H1 (cell line): Measurements from ENCODE around the gene TSKS. TPM values are rescaled to one million over a fixed set of nuclear protein-coding genes. Genes with fewer than 3 reads are reported as not detected.

Source experiments
- CTCF ChIA-PET: fragments of 300-600 bp; sonication (Branson Sonifier 250); formaldehyde crosslinking; loops from one replicate; lab custom pipeline; 2021; ENCODE audit not compliant: partially characterized antibody; lab: Charles Lee
- POLR2A ChIA-PET: fragments of 300-600 bp; sonication (Branson Sonifier 250); formaldehyde crosslinking; loops from one replicate; lab custom pipeline; 2021; ENCODE audit warnings: inconsistent platforms; ENCODE audit not compliant: partially characterized antibody; lab: Charles Lee
- DNase-seq, 2 experiments: peaks; one replicate each; pipeline versions ENCODE4 v3.0.0 to v3.0.0-alpha.2; 2010 to 2022; ENCODE audit warnings: low spot score in 2 of 2, low read depth in 1 of 2, mixed read lengths in 1 of 2
- FAIRE-seq: peaks from 2 replicates; lab custom pipeline; 2011; peaks lifted over from hg19 to GRCh38; lab: Jason Lieb, UNC
- H2AFZ ChIP-seq: 2 replicates; pipeline ENCODE4 v1.8.1; 2012; ENCODE audit warnings: low read length, inconsistent platforms
- H2AK5ac ChIP-seq: 2 replicates; pipeline ENCODE4 v1.6.1; 2013; ENCODE audit warnings: low read depth, low read length
- H2BK120ac ChIP-seq: replicated peaks from 2 replicates; pipeline ENCODE3; 2013; ENCODE audit warnings: low read depth, low read length, inconsistent platforms
- H2BK12ac ChIP-seq: 2 replicates; pipeline ENCODE4 v1.6.1; 2013; ENCODE audit warnings: low read depth, low read length
- H2BK15ac ChIP-seq: 2 replicates; pipeline ENCODE4 v1.6.1; 2013; ENCODE audit warnings: low read length
- H2BK20ac ChIP-seq: 2 replicates; pipeline ENCODE4 v1.6.1; 2013; ENCODE audit warnings: low read length
- H2BK5ac ChIP-seq: 2 replicates; pipeline ENCODE4 v1.6.1; 2013; ENCODE audit warnings: low read depth, low read length
- H3K14ac ChIP-seq: 2 replicates; pipeline ENCODE4 v1.6.1; 2013; ENCODE audit warnings: inconsistent platforms; ENCODE audit not compliant: insufficient read length
- H3K18ac ChIP-seq: 2 replicates; pipeline ENCODE4 v1.6.1; 2013; ENCODE audit warnings: low read length; ENCODE audit errors: extremely low read depth
- H3K23ac ChIP-seq: 2 replicates; pipeline ENCODE4 v1.6.1; 2013; ENCODE audit warnings: inconsistent platforms; ENCODE audit not compliant: insufficient read length
- H3K23me2 ChIP-seq: 2 replicates; pipeline ENCODE4 v1.6.1; 2013; ENCODE audit warnings: low read depth, low read length
- H3K27ac ChIP-seq: 2 replicates; pipeline ENCODE4 v1.6.1; 2011; ENCODE audit warnings: low read depth, low read length, inconsistent platforms
- H3K27me3 ChIP-seq, 4 experiments: replicated peaks in 1 of 4; 1 replicate in 1 of 4; 2 replicates in 3 of 4; pipeline versions ENCODE4 v1.6.1 to v1.8.1; 2011 to 2013; ENCODE audit warnings: low read length in 3 of 4, mild to moderate bottlenecking in 3 of 4, inconsistent platforms in 2 of 4, mixed read lengths in 2 of 4, moderate library complexity in 1 of 4; ENCODE audit not compliant: control insufficient read depth in 3 of 4, insufficient read depth in 3 of 4; ENCODE audit errors: extremely low read depth in 1 of 4
- H3K36me3 ChIP-seq, 4 experiments: 2 replicates each; pipeline versions ENCODE4 v1.6.1 to v1.8.1; 2011 to 2013; ENCODE audit warnings: mild to moderate bottlenecking in 4 of 4, low read length in 3 of 4, moderate library complexity in 2 of 4, control low read depth in 1 of 4, inconsistent platforms in 1 of 4; ENCODE audit not compliant: insufficient read depth in 4 of 4, control insufficient read depth in 2 of 4
- H3K4ac ChIP-seq: replicated peaks from 2 replicates; pipeline ENCODE3; 2013; ENCODE audit warnings: low read length, low read depth, mixed read lengths, inconsistent platforms; ENCODE audit not compliant: insufficient read length
- H3K4me1 ChIP-seq, 4 experiments: replicated peaks in 1 of 4; 1 replicate in 1 of 4; 2 replicates in 3 of 4; pipeline versions ENCODE4 v1.6.1 to v1.8.1; 2011 to 2013; ENCODE audit warnings: low read length in 3 of 4, inconsistent platforms in 2 of 4, mixed read lengths in 1 of 4; ENCODE audit not compliant: insufficient read depth in 4 of 4, control insufficient read depth in 3 of 4
- H3K4me2 ChIP-seq, 2 experiments: 2 replicates each; pipeline versions ENCODE4 v1.6.1 to v1.8.1; 2011 to 2013; ENCODE audit warnings: low read depth in 2 of 2, low read length in 2 of 2, control low read depth in 1 of 2, inconsistent platforms in 1 of 2, mild to moderate bottlenecking in 1 of 2; ENCODE audit not compliant: insufficient read depth in 1 of 2
- H3K4me3 ChIP-seq, 4 experiments: fragments of 200-600, 300-600 bp in 1 of 4; sonication (generic), shearing (Covaris generic), sonication (Bioruptor Twin) in 1 of 4; 2 replicates each; pipeline versions ENCODE4 v1.5.1 to v1.8.1; 2011 to 2016; ENCODE audit warnings: low read length in 4 of 4, low read depth in 3 of 4, control low read depth in 2 of 4, inconsistent platforms in 2 of 4, mild to moderate bottlenecking in 2 of 4, mixed read lengths in 1 of 4, moderate library complexity in 1 of 4; ENCODE audit not compliant: insufficient read depth in 2 of 4; ENCODE audit errors: extremely low read depth in 1 of 4
- H3K56ac ChIP-seq: replicated peaks from 2 replicates; pipeline ENCODE3; 2013; ENCODE audit warnings: low read depth, mild to moderate bottlenecking, mixed read lengths, low read length, inconsistent platforms; ENCODE audit not compliant: insufficient read length
- H3K79me1 ChIP-seq: 2 replicates; pipeline ENCODE4 v1.6.1; 2013; ENCODE audit warnings: low read depth, low read length, control low read depth
- H3K79me2 ChIP-seq, 2 experiments: 2 replicates each; pipeline versions ENCODE4 v1.6.1 to v1.8.1; 2012 to 2013; ENCODE audit warnings: low read length in 2 of 2, mild to moderate bottlenecking in 2 of 2, inconsistent platforms in 1 of 2; ENCODE audit not compliant: insufficient read depth in 2 of 2, control insufficient read depth in 1 of 2
- H3K9ac ChIP-seq, 4 experiments: replicated peaks in 1 of 4; 1 replicate in 1 of 4; 2 replicates in 3 of 4; pipeline versions ENCODE4 v1.6.1 to v1.8.1; 2011 to 2013; ENCODE audit warnings: low read depth in 3 of 4, low read length in 3 of 4, control low read depth in 2 of 4, mild to moderate bottlenecking in 2 of 4, moderate library complexity in 2 of 4, inconsistent platforms in 1 of 4; ENCODE audit errors: extremely low read depth in 1 of 4
- H3K9me3 ChIP-seq, 2 experiments: 2 replicates each; pipeline versions ENCODE4 v1.6.1 to v1.8.1; 2012 to 2013; ENCODE audit warnings: mild to moderate bottlenecking in 2 of 2, moderate library complexity in 2 of 2, control low read depth in 1 of 2, inconsistent platforms in 1 of 2, low read depth in 1 of 2, low read length in 1 of 2, mixed read lengths in 1 of 2; ENCODE audit not compliant: insufficient read depth in 2 of 2
- H4K20me1 ChIP-seq, 2 experiments: replicated peaks in 1 of 2; 2 replicates each; pipeline versions ENCODE3 to v1.8.1; 2011 to 2013; ENCODE audit warnings: inconsistent platforms in 2 of 2, low read length in 2 of 2, mild to moderate bottlenecking in 1 of 2; ENCODE audit not compliant: insufficient read depth in 2 of 2, control insufficient read depth in 1 of 2
- H4K5ac ChIP-seq: 2 replicates; pipeline ENCODE4 v1.6.1; 2013; ENCODE audit warnings: low read length, low read depth, mixed read lengths, inconsistent platforms; ENCODE audit not compliant: insufficient read length
- H4K8ac ChIP-seq: 2 replicates; pipeline ENCODE4 v1.8.0; 2013; ENCODE audit warnings: mild to moderate bottlenecking, moderate library complexity, low read length, inconsistent platforms; ENCODE audit not compliant: insufficient read depth; ENCODE audit errors: extremely low read depth
- H4K91ac ChIP-seq: replicated peaks from 2 replicates; pipeline ENCODE3; 2013; ENCODE audit warnings: low read length, mixed read lengths, inconsistent platforms; ENCODE audit not compliant: insufficient read length
- BCL11A ChIP-seq, 2 experiments: IDR thresholded peaks; one replicate each; pipeline ENCODE4 v1.6.1; 2011; ENCODE audit warnings: low read depth in 2 of 2, low read length in 2 of 2, mild to moderate bottlenecking in 2 of 2
- CTCF ChIP-seq, 3 experiments: IDR thresholded peaks; 1 replicate in 2 of 3; 2 replicates in 1 of 3; pipeline versions ENCODE4 v1.5.1 to v1.6.1; 2011; ENCODE audit warnings: low read length in 3 of 3, mild to moderate bottlenecking in 3 of 3, inconsistent platforms in 2 of 3, low read depth in 1 of 3, moderate library complexity in 1 of 3; ENCODE audit not compliant: insufficient read depth in 1 of 3; ENCODE audit errors: control extremely low read depth in 1 of 3
- E2F6 ChIP-seq: IDR thresholded peaks from 2 replicates; pipeline ENCODE4 v1.6.1; 2012; ENCODE audit warnings: inconsistent platforms
- GTF2F1 ChIP-seq: IDR thresholded peaks from 2 replicates; pipeline ENCODE4 v1.6.1; 2012; ENCODE audit warnings: low read depth, low read length, improper control_type of control experiment, borderline replicate concordance
- JUN ChIP-seq: IDR thresholded peaks from 2 replicates; pipeline ENCODE4 v1.6.1; 2011; ENCODE audit warnings: low read depth, mild to moderate bottlenecking, improper control_type of control experiment, low read length
- KDM4A ChIP-seq: IDR thresholded peaks from one replicate; pipeline ENCODE4 v1.7.1; 2012; ENCODE audit warnings: low read depth, mild to moderate bottlenecking, moderate library complexity, low read length, inconsistent platforms; ENCODE audit not compliant: severe bottlenecking
- MAFK ChIP-seq: IDR thresholded peaks from 2 replicates; pipeline ENCODE4 v1.6.1; 2012; ENCODE audit warnings: low read depth, mild to moderate bottlenecking, improper control_type of control experiment, low read length
- NANOG ChIP-seq: IDR thresholded peaks from 2 replicates; pipeline ENCODE4 v1.6.1; 2011; ENCODE audit warnings: low read length, low read depth, mild to moderate bottlenecking, inconsistent platforms; ENCODE audit not compliant: insufficient read depth, poor library complexity, severe bottlenecking
- SAP30 ChIP-seq: fragments of 300-600 bp; sonication (generic); IDR thresholded peaks from 2 replicates; pipeline ENCODE4 v1.7.1; 2012; ENCODE audit warnings: low read length, moderate library complexity, mild to moderate bottlenecking, inconsistent platforms; ENCODE audit not compliant: insufficient read depth, insufficient replicate concordance
- SP2 ChIP-seq: IDR thresholded peaks from 2 replicates; pipeline ENCODE4 v1.6.1; 2012; ENCODE audit warnings: mild to moderate bottlenecking, low read length, inconsistent platforms
- WGBS, 2 experiments: shearing (Covaris generic) in 1 of 2; methylation state at CpG; one replicate each; pipeline versions ENCODE4 v1.1.6 to v1.1.7; 2013 to 2015; ENCODE audit warnings: low lambda C conversion rate in 2 of 2, mixed read lengths in 2 of 2, inconsistent platforms in 1 of 2, low coverage in 1 of 2, missing lambda C conversion rate in 1 of 2; ENCODE audit not compliant: insufficient replicate concordance in 2 of 2, insufficient coverage in 1 of 2, insufficient read length in 1 of 2; ENCODE audit errors: extremely low coverage in 1 of 2, missing lambda C conversion rate in 1 of 2; 5-methylcytosine and 5-hydroxymethylcytosine counted together
- polyA plus RNA-seq, 7 experiments: library from polyadenylated mRNA; depleted of rRNA in 3 of 7; stranded (reverse) in 5 of 7; unstranded in 2 of 7; fragments of >200 nt in 5 of 7; fragments of 200-250 nt in 2 of 7; gene quantifications; 1 replicate in 5 of 7; 2 replicates in 1 of 7; 4 replicates in 1 of 7; pipeline versions ENCODE4 v1.2.1 to v1.2.3, GENCODE V29; 2011 to 2013; ENCODE audit warnings: missing spikeins in 2 of 7, mixed read lengths in 2 of 7
- total RNA-seq: library from RNA; stranded (reverse); fragmentation: NEBNext Ultra II Directional; extraction: Animal tissue kit (Norgen Biotek cat#: 25700); gene quantifications from 2 replicates; pipeline ENCODE4 v1.2.1, GENCODE V29; 2021

The TSKS gene
- total and polyA plus RNA-seq, 2 of the 8 experiments (the other 6 are each of a cell fraction or from before 2014, with no cell fraction given), result 0.21 TPM; not detected in 1

GRCh38 chr19:49774969-49775368, 11.9 kb upstream of the TSKS start:
- no peak overlapping the region for H4K91ac ChIP-seq
- no peak overlapping the region for H3K4ac ChIP-seq
- no peak overlapping the region for H4K8ac ChIP-seq
- WGBS, 2 experiments, result 94% methylated on average over 8 of the region's 8 CpGs; no CpG with 5 or more reads in 1 of the 2 experiments
- H2BK5ac ChIP-seq, result no peak overlapping the region
- no peak overlapping the region for H4K5ac ChIP-seq
- no peak overlapping the region for H2BK15ac ChIP-seq
- POLR2A ChIA-PET, result interaction anchor here (1.9 to 2.5 kb wide), 2 partner anchors 9 to 11 kb away, joined by 5 to 7 read pairs; no protein-coding TSS in a partner anchor
- H3K4me3 ChIP-seq, result no peak overlapping the region
- no peak overlapping the region for H3K9ac ChIP-seq
- H3K9me3 ChIP-seq, result no peaks in the 10 kb centered on the region
- H4K20me1 ChIP-seq, result peaks cover 2 to 8% of the 10 kb centered on the region in 2 experiments
- no peaks in the 10 kb centered on the region; a peak in 1 of 4 replicates for H3K79me2 ChIP-seq
- H3K56ac ChIP-seq, result no peak overlapping the region
- no peak for FAIRE-seq
- H3K27me3 ChIP-seq, result no peaks in the 10 kb centered on the region
- no peak overlapping the region for H2BK12ac ChIP-seq
- CTCF ChIA-PET, result interaction anchor here (1.8 kb wide), 1 partner anchor 19 kb away, joined by 5 read pairs; no protein-coding TSS in a partner anchor
- no peak overlapping the region for H3K18ac ChIP-seq
- H2AFZ ChIP-seq, result no peak overlapping the region
- H2BK20ac ChIP-seq, result no peak overlapping the region
- no peaks in the 10 kb centered on the region for H3K4me1 ChIP-seq
- no peak overlapping the region for H3K23ac ChIP-seq
- no peaks in the 10 kb centered on the region for H3K23me2 ChIP-seq
- H3K27ac ChIP-seq, result no peak overlapping the region
- H3K14ac ChIP-seq, result no peak overlapping the region
- H2AK5ac ChIP-seq, result no peak overlapping the region
- peaks cover 29% of the 10 kb centered on the region for H3K79me1 ChIP-seq
- H2BK120ac ChIP-seq, result no peak overlapping the region
- no peaks in the 10 kb centered on the region; a peak in 1 of 8 replicates for H3K36me3 ChIP-seq
- no peak for DNase-seq
- H3K4me2 ChIP-seq, result no peak overlapping the region
- TF ChIP-seq CTCF (IDR thresholded peaks at IDR 0.05; ENCODE audit: control extremely low read depth in 1 of 3, insufficient read depth in 1 of 3, low read depth in 1 of 3, low read length in 3 of 3) (no peak), GTF2F1 (no peak), JUN (no peak), BCL11A (IDR thresholded peaks at IDR 0.05; ENCODE audit: low read depth in 2 of 2, low read length in 2 of 2) (no peak), KDM4A (no peak), MAFK (no peak), NANOG (no peak), E2F6 (no peak), SAP30 (no peak), SP2 (no peak)
